Left ventricle myocardium inferior (tissue), 1 donor: ENCODE data around the gene EPB41. TPM values are rescaled to one million over a fixed set of nuclear protein-coding genes. Genes with fewer than 3 reads are reported as not detected.

ENCODE experiments used
- DNase-seq: peaks from one replicate; pipeline ENCODE4 v3.0.0-alpha.2; 2020
- H3K27ac ChIP-seq: fragments of 200-600 bp; replicated peaks from 2 replicates; pipeline ENCODE4 v1.8.0; 2021
- H3K27me3 ChIP-seq: fragments of 200-600 bp; 2 replicates; pipeline ENCODE4 v1.8.0; 2021; ENCODE audit warnings: low read depth
- H3K36me3 ChIP-seq: fragments of 200-600 bp; 2 replicates; pipeline ENCODE4 v1.8.0; 2021
- H3K4me1 ChIP-seq: fragments of 200-600 bp; 2 replicates; pipeline ENCODE4 v1.8.0; 2021
- H3K4me3 ChIP-seq: fragments of 200-600 bp; 2 replicates; pipeline ENCODE4 v1.8.0; 2021; ENCODE audit warnings: mild to moderate bottlenecking, moderate library complexity
- H3K9me3 ChIP-seq: fragments of 200-600 bp; replicated peaks from 2 replicates; pipeline ENCODE4 v1.8.0; 2021
- intact Hi-C: fragments of 100-400 bp; cut with micrococcal nuclease; formaldehyde crosslinking; loops from one replicate; pipeline ENCODE4 v1.11.0; 2022
- total RNA-seq: library from RNA; stranded (reverse); fragmentation: NEBNext Ultra II Directional; extraction: Animal tissue kit (Norgen Biotek cat#: 25700); gene quantifications from one replicate; pipeline ENCODE4 v1.2.1, GENCODE V29; 2021
- TF ChIP-seq, protein P1 (sequence below): fragments of 200-600 bp; IDR thresholded peaks from 2 replicates; pipeline ENCODE4 v1.8.0; 2021; ENCODE audit warnings: antibody characterized with exemption, mild to moderate bottlenecking, borderline replicate concordance
- donor health status: DM: no; HTN: yes; CAD: no; lungs with severe emphysema.

EPB41 gene
- total RNA-seq, 1 donor from 2014 or later, result 23.4 TPM

DNA sequence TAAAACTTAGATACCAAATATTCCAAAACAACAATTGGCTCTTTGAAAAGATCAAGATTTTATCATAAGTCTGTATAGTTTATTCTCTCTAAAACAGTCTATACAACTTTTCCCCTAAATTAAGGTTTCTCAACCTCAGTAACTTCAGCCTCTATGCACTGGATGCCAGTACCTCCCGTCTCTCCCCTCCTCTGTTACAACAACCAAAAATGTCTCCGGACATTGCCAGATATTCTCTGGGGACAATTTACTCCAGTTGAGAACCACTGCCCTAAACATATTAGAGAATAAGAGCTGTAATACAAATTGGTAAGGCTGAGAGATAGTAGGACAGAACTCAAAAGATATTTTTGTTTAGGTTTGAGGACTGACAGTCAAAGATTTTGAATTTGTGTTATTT lies 137.7 kb downstream of the EPB41 start:
- Histone ChIP-seq H3K27me3 (no peaks in the 10 kb centered on the region), H3K4me3 (no peak overlapping the region), H3K4me1 (no peaks in the 10 kb centered on the region), H3K27ac (no peak overlapping the region), H3K9me3 (no peaks in the 10 kb centered on the region), H3K36me3 (no peaks in the 10 kb centered on the region)
- no peak for DNase-seq
- TF ChIP-seq, protein P1, sequence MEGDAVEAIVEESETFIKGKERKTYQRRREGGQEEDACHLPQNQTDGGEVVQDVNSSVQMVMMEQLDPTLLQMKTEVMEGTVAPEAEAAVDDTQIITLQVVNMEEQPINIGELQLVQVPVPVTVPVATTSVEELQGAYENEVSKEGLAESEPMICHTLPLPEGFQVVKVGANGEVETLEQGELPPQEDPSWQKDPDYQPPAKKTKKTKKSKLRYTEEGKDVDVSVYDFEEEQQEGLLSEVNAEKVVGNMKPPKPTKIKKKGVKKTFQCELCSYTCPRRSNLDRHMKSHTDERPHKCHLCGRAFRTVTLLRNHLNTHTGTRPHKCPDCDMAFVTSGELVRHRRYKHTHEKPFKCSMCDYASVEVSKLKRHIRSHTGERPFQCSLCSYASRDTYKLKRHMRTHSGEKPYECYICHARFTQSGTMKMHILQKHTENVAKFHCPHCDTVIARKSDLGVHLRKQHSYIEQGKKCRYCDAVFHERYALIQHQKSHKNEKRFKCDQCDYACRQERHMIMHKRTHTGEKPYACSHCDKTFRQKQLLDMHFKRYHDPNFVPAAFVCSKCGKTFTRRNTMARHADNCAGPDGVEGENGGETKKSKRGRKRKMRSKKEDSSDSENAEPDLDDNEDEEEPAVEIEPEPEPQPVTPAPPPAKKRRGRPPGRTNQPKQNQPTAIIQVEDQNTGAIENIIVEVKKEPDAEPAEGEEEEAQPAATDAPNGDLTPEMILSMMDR, result no peak
- intact Hi-C loops, result no loop called here

DNA sequence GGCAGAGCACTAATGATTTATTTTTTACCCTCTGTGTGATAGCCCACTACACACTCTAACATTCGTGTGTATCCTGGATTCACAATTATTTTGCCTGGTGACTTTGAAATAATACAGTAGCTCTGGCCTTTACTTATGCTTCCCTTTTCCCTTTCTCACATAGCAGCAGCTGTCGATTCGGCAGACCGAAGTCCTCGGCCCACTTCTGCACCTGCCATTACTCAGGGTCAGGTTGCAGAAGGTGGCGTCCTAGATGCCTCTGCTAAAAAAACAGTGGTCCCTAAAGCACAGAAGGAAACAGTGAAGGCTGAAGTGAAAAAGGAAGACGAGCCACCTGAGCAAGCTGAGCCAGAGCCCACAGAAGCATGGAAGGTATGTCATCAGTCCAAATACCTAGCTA lies 138.6 kb downstream of the EPB41 start:
- no peak overlapping the region for H3K4me3 ChIP-seq
- no peaks in the 10 kb centered on the region for H3K36me3 ChIP-seq
- H3K4me1 ChIP-seq, result no peaks in the 10 kb centered on the region
- TF ChIP-seq, protein P1, result no peak
- H3K27me3 ChIP-seq, result no peaks in the 10 kb centered on the region
- no peak overlapping the region for H3K27ac ChIP-seq
- intact Hi-C loops, result no loop called here
- DNase-seq, result no peak
- no peaks in the 10 kb centered on the region for H3K9me3 ChIP-seq

DNA sequence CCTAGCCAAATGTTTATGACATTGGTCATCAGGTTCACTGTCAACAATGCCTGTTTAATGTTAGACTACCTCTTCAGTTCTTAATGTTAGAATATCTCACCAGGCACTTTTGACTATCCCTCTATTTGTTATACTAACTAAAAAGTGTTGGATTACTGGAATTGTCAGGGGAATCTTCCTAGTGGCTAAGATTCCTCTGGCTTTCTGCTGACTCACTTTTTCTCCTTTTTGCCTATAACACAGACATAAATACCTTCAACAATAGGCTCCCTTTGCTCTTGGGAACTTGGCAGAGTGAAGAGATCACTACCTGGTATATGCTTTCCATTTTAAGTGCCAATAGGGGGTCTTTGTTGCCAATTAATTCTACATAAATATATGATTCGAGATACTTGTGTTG lies 140.8 kb downstream of the EPB41 start:
- H3K36me3 ChIP-seq, result no peaks in the 10 kb centered on the region
- TF ChIP-seq, protein P1, result no peak
- intact Hi-C loops, result no loop called here
- no peaks in the 10 kb centered on the region for H3K27me3 ChIP-seq
- no peak overlapping the region for H3K27ac ChIP-seq
- no peaks in the 10 kb centered on the region for H3K4me1 ChIP-seq
- H3K4me3 ChIP-seq, result no peak overlapping the region
- no peaks in the 10 kb centered on the region for H3K9me3 ChIP-seq
- DNase-seq, result no peak

DNA sequence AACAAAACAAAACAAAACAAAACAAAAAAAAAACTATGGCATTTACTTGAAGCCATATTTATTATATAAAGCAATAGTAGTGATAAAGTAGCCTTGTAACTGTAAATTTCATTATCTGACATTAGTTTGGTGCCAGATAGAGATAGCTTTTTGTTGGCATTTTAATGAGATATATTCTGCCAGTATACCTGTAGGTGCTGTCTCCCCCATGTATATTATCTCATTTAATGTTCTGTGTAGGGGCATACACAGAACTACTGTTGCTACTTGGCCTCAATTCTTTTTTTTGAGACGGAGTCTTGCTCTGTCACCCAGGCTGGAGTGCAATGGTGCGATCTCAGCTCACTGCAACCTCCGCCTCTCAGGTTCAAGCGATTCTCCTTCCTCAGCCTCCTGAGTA lies 141.9 kb downstream of the EPB41 start:
- H3K9me3 ChIP-seq, result no peaks in the 10 kb centered on the region
- TF ChIP-seq, protein P1, result no peak
- intact Hi-C loops, result no loop called here
- no peak overlapping the region for H3K27ac ChIP-seq
- no peak overlapping the region for H3K4me3 ChIP-seq
- H3K36me3 ChIP-seq, result no peaks in the 10 kb centered on the region
- H3K4me1 ChIP-seq, result no peaks in the 10 kb centered on the region
- H3K27me3 ChIP-seq, result no peaks in the 10 kb centered on the region
- no peak for DNase-seq

DNA sequence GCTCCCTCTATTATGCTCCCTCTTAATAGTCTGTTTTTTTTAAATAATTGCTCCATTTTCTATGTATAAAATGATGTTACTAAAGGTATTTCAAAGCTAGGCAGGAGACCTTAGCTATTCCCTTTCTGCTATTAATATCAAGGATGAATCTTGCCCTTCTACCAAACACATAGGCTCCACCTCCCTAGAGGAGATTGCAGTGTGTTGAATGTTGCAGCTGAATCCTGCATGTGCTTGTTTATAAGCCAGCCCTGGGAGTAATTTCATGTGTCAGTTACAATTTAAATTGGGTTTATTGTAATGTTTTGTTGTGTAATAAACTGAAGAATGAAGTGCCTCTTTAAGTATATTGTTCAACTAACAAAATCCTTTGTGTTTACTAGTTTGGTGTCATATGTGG lies 143.3 kb downstream of the EPB41 start:
- no peak for DNase-seq
- no peaks in the 10 kb centered on the region for H3K27me3 ChIP-seq
- no peaks in the 10 kb centered on the region for H3K9me3 ChIP-seq
- H3K4me3 ChIP-seq, result no peak overlapping the region
- TF ChIP-seq, protein P1, result no peak
- H3K4me1 ChIP-seq, result peaks cover under 1% of the 10 kb centered on the region
- H3K36me3 ChIP-seq, result no peaks in the 10 kb centered on the region
- intact Hi-C loops, result no loop called here
- H3K27ac ChIP-seq, result no peak overlapping the region
